Hepatocyte (in vitro differentiated cells): Measurements from ENCODE around the gene BMP7.

Experiments
- CTCF ChIP-seq: fragments of 200-600 bp; sonication (generic); IDR thresholded peaks from 2 replicates; pipeline ENCODE4 v1.5.1; 2016; ENCODE audit warnings: antibody characterized with exemption, mild to moderate bottlenecking; ENCODE audit not compliant: poor library complexity
- EZH2 ChIP-seq: fragments of 200-600 bp; sonication (generic); IDR thresholded peaks from 2 replicates; pipeline ENCODE4 v1.6.1; 2016; ENCODE audit warnings: antibody characterized with exemption, mild to moderate bottlenecking, borderline replicate concordance

- TF ChIP-seq CTCF (no peak), EZH2 (no peak)
Measured at GRCh38 chr20:57287901-57288300, 21.5 kb upstream of the BMP7 start.
